Keratinocyte (primary cell): ENCODE results near the gene CHERP. TPM values are rescaled to one million over a fixed set of nuclear protein-coding genes. Genes with fewer than 3 reads are reported as not detected.

Source experiments
- DNase-seq: peaks from one replicate; pipeline ENCODE4 v3.0.0-alpha.2; 2011; ENCODE audit warnings: low read depth, missing footprints, low spot score
- FAIRE-seq: peaks from 2 replicates; lab custom pipeline; 2011; peaks lifted over from hg19 to GRCh38; lab: Jason Lieb, UNC
- H2AFZ ChIP-seq: 2 replicates; pipeline ENCODE4 v1.6.0; 2012; ENCODE audit warnings: low read length, control low read depth, inconsistent platforms; ENCODE audit not compliant: control insufficient read depth
- H3K27ac ChIP-seq: 2 replicates; pipeline ENCODE4 v1.5.1; 2011; ENCODE audit warnings: low read length; ENCODE audit not compliant: control insufficient read depth, insufficient read depth
- H3K27me3 ChIP-seq: 3 replicates; pipeline ENCODE4 v1.6.0; 2011; ENCODE audit warnings: low read length; ENCODE audit not compliant: control insufficient read depth, insufficient read depth; ENCODE audit errors: extremely low read depth
- H3K36me3 ChIP-seq, 2 experiments: 2 replicates in 1 of 2; 3 replicates in 1 of 2; pipeline ENCODE4 v1.5.1; 2011; ENCODE audit warnings: low read length in 2 of 2, mild to moderate bottlenecking in 1 of 2; ENCODE audit not compliant: control insufficient read depth in 2 of 2, insufficient read depth in 2 of 2; ENCODE audit errors: extremely low read depth in 1 of 2
- H3K4me1 ChIP-seq: 3 replicates; pipeline ENCODE4 v1.5.1; 2011; ENCODE audit warnings: low read length; ENCODE audit not compliant: control insufficient read depth, insufficient read depth; ENCODE audit errors: extremely low read depth
- H3K4me2 ChIP-seq: 3 replicates; pipeline ENCODE4 v1.6.0; 2011; ENCODE audit warnings: low read depth, low read length; ENCODE audit not compliant: control insufficient read depth, insufficient read depth; ENCODE audit errors: extremely low read depth
- H3K4me3 ChIP-seq, 3 experiments: fragments of 200-600 bp in 1 of 3; sonication (generic) in 1 of 3; 2 replicates in 2 of 3; 3 replicates in 1 of 3; pipeline ENCODE4 v1.5.1; 2011 to 2016; ENCODE audit warnings: low read length in 3 of 3, mild to moderate bottlenecking in 3 of 3, control low read depth in 2 of 3, inconsistent platforms in 1 of 3, low read depth in 1 of 3, mixed read lengths in 1 of 3, mixed run types in 1 of 3, moderate library complexity in 1 of 3; ENCODE audit not compliant: control insufficient read depth in 2 of 3, insufficient read depth in 2 of 3; ENCODE audit errors: extremely low read depth in 1 of 3
- H3K79me2 ChIP-seq: 2 replicates; pipeline ENCODE4 v1.6.0; 2012; ENCODE audit warnings: low read length; ENCODE audit not compliant: control insufficient read depth, insufficient read depth
- H3K9ac ChIP-seq: 3 replicates; pipeline ENCODE4 v1.6.0; 2011; ENCODE audit warnings: low read length; ENCODE audit not compliant: control insufficient read depth, insufficient read depth; ENCODE audit errors: extremely low read depth
- H3K9me1 ChIP-seq: 3 replicates; pipeline ENCODE4 v1.6.0; 2011; ENCODE audit warnings: low read length; ENCODE audit not compliant: control insufficient read depth, insufficient read depth; ENCODE audit errors: extremely low read depth
- H3K9me3 ChIP-seq: 2 replicates; pipeline ENCODE4 v1.5.1; 2012; ENCODE audit warnings: low read depth, low read length; ENCODE audit not compliant: control insufficient read depth
- H4K20me1 ChIP-seq: 3 replicates; pipeline ENCODE4 v1.6.0; 2011; ENCODE audit warnings: low read length; ENCODE audit not compliant: control insufficient read depth, insufficient read depth; ENCODE audit errors: extremely low read depth
- EZH2 ChIP-seq: IDR thresholded peaks from one replicate; pipeline ENCODE4 v1.6.1; 2012; ENCODE audit warnings: inconsistent platforms, mild to moderate bottlenecking, low read length, moderate library complexity
- dilution Hi-C: fragments of 300-500 bp; cut with MboI; formaldehyde crosslinking; loops from one replicate; pipeline ENCODE4 v1.7.0; 2020; ENCODE audit warnings: low sequenced_read_pairs; ENCODE audit not compliant: extremely low pct_ligation_motif_present
- polyA plus RNA-seq, 5 experiments: library from polyadenylated mRNA; depleted of rRNA in 3 of 5; stranded (reverse) in 3 of 5; stranded (forward) in 1 of 5; unstranded in 1 of 5; fragments of >200 nt; gene quantifications; 1 replicate in 1 of 5; 2 replicates in 3 of 5; 3 replicates in 1 of 5; pipeline versions ENCODE4 v1.2.1 to v1.2.3, GENCODE V29; 2011 to 2012; ENCODE audit warnings: missing spikeins in 2 of 5, low read depth in 1 of 5, low replicate concordance in 1 of 5
- TF ChIP-seq, protein P1 (sequence below), 3 experiments: IDR thresholded peaks in 1 of 3; conservative IDR thresholded peaks in 1 of 3; optimal IDR thresholded peaks in 1 of 3; 2 replicates in 2 of 3; 3 replicates in 1 of 3; pipeline versions ENCODE3 to v1.5.1; 2011; ENCODE audit warnings: low read length in 3 of 3, mild to moderate bottlenecking in 3 of 3, moderate library complexity in 2 of 3, control low read depth in 1 of 3, inconsistent platforms in 1 of 3; ENCODE audit not compliant: insufficient read depth in 2 of 3; ENCODE audit errors: extremely low read depth in 1 of 3

CHERP gene
- polyA plus RNA-seq, 1 donor (not counting 4 experiments of a cell fraction or from before 2014, with no cell fraction given): 3.6 TPM

DNA sequence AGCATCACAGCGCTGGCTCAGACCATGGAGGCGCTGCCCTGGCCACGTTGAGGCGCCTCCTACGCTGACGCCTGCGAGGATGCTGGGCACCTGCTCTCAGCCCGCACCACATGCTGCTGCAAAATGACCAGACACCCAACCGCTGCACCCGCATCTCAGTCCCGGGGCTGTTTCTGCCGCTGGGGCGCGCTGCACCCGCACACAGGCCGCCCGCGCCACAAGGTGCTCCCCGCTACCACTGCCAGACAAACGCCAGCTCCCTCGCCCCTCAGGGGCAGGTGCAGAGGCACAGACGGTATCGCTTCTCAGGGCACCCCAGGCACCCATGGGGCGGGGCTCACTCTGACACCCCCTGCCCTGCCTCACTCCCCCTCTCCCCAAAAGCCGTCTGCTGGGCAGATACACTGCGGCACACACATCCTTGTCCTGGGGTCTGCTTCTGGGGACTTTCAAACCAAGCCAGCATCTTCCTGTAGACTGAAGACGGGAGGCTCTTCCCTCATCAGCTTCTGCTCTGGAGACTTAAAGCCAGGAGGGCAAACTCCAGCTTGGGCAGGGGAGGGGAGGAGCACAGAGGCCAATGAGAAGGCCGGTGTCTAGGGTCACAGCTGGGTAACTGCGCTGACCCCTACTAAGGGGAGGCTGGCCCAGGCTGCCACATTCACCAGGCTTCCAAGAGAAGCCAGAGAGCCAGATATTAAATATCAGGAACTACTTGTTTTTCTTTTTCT, 16.3 kb downstream of the CHERP start:
- TF ChIP-seq, protein P1, sequence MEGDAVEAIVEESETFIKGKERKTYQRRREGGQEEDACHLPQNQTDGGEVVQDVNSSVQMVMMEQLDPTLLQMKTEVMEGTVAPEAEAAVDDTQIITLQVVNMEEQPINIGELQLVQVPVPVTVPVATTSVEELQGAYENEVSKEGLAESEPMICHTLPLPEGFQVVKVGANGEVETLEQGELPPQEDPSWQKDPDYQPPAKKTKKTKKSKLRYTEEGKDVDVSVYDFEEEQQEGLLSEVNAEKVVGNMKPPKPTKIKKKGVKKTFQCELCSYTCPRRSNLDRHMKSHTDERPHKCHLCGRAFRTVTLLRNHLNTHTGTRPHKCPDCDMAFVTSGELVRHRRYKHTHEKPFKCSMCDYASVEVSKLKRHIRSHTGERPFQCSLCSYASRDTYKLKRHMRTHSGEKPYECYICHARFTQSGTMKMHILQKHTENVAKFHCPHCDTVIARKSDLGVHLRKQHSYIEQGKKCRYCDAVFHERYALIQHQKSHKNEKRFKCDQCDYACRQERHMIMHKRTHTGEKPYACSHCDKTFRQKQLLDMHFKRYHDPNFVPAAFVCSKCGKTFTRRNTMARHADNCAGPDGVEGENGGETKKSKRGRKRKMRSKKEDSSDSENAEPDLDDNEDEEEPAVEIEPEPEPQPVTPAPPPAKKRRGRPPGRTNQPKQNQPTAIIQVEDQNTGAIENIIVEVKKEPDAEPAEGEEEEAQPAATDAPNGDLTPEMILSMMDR (optimal IDR thresholded peaks at IDR 0.05 in 1 of 3, IDR thresholded peaks at IDR 0.05 in 1 of 3, conservative IDR thresholded peaks at IDR 0.05 in 1 of 3; ENCODE audit: extremely low read depth in 1 of 3, insufficient read depth in 2 of 3, low read length in 3 of 3): no peak
- no peak for TF ChIP-seq EZH2
- Histone ChIP-seq H3K79me2 (peaks cover 7% of the 10 kb centered on the region), H3K36me3 (peaks cover 54 to 57% of the 10 kb centered on the region in 2 experiments), H3K9me3 (no peaks in the 10 kb centered on the region), H3K27me3 (no peaks in the 10 kb centered on the region), H3K9me1 (no peaks in the 10 kb centered on the region), H3K27ac (no peak overlapping the region), H3K4me3 (no peak overlapping the region), H3K9ac (no peak overlapping the region), H3K4me1 (no peaks in the 10 kb centered on the region), H3K4me2 (no peak overlapping the region), H4K20me1 (no peaks in the 10 kb centered on the region), H2AFZ (no peak overlapping the region)
- DNase-seq (no peak), FAIRE-seq (no peak)
- dilution Hi-C loops: no loop called here

DNA sequence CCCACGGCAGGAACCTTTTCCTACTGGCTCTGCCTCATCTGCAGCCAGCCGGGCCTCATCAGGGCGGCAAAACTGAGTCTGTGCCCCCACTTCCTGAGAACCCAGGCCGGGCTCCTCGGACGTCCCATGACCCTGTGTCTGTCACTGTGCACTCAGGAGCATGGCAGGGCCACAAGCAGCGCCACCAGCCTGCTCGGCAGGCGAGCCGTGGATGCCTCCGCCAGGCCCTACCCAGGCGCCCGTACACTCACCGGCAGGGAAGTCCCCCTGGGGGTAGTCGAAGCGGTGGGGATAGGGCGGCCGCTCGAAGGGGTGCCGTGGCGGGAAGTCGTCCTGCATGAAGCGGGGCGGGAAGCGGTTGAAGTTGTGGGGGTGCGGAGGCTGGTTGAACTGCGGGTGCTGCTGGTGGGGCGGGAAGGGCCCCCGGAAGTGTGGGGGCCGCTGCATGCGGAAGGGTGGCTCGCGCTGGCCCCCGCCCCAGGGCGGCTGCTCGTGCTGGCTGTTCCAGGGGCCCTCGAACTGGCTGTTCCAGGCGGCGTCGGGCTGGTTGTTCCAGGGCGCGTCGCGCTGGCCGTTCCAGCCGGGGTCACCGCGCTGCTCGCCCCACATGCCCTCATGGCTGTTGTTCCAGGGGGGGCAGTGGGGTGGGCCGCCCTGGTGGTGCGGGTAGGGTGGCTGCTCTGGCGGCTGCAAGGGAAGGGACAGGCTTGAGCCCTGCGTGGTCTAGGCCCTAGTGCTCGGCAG, 17.1 kb downstream of the CHERP start:
- Histone ChIP-seq H3K9ac (no peak overlapping the region), H3K9me3 (no peaks in the 10 kb centered on the region), H3K79me2 (peaks cover 7% of the 10 kb centered on the region), H3K27me3 (no peaks in the 10 kb centered on the region), H3K4me3 (no peak overlapping the region), H3K27ac (no peak overlapping the region), H3K36me3 (peaks cover 49 to 56% of the 10 kb centered on the region in 2 experiments), H3K9me1 (no peaks in the 10 kb centered on the region), H2AFZ (no peak overlapping the region), H4K20me1 (no peaks in the 10 kb centered on the region), H3K4me2 (no peak overlapping the region), H3K4me1 (no peaks in the 10 kb centered on the region)
- TF ChIP-seq, protein P1 (optimal IDR thresholded peaks at IDR 0.05 in 1 of 3, IDR thresholded peaks at IDR 0.05 in 1 of 3, conservative IDR thresholded peaks at IDR 0.05 in 1 of 3; ENCODE audit: extremely low read depth in 1 of 3, insufficient read depth in 2 of 3, low read length in 3 of 3): no peak
- no peak for TF ChIP-seq EZH2
- dilution Hi-C loops: no loop called here
- FAIRE-seq: no peak
- no peak for DNase-seq
